Prostate gland (tissue), 2 donors: ENCODE data around the gene TGFA. TPM values are rescaled to one million over a fixed set of nuclear protein-coding genes. Genes with fewer than 3 reads are reported as not detected.

Experiments
- DNase-seq: peaks from one replicate; pipeline ENCODE4 v3.0.0-alpha.2; 2019; ENCODE audit warnings: low spot score
- H3K27ac ChIP-seq, 2 donors: fragments of 200-600 bp; sonication (generic); 2 replicates each; pipeline ENCODE4 v1.5.1; 2017 to 2019
- H3K27me3 ChIP-seq: fragments of 200-600 bp; sonication (generic); replicated peaks from 2 replicates; pipeline ENCODE4 v1.5.1; 2019; ENCODE audit not compliant: insufficient read depth
- H3K36me3 ChIP-seq, 2 donors: fragments of 200-600 bp; sonication (generic); 1 replicate in 1 of 2; 2 replicates in 1 of 2; pipeline versions ENCODE4 v1.5.1 to v1.8.1; 2017 to 2019
- H3K4me1 ChIP-seq: fragments of 200-600 bp; sonication (generic); replicated peaks from 2 replicates; pipeline ENCODE4 v1.5.1; 2019
- H3K4me3 ChIP-seq, 2 donors: fragments of 200-600 bp; sonication (generic); 2 replicates each; pipeline ENCODE4 v1.5.1; 2017 to 2019
- H3K9me3 ChIP-seq: fragments of 200-600 bp; sonication (generic); 2 replicates; pipeline ENCODE4 v1.5.1; 2017
- CTCF ChIP-seq, 4 experiments: fragments of 200-600 bp in 2 of 4; fragments of 450-650 bp in 2 of 4; sonication (generic) in 2 of 4; IDR thresholded peaks; 1 replicate in 3 of 4; 2 replicates in 1 of 4; pipeline ENCODE4 v1.5.1; 2016 to 2019; ENCODE audit warnings: antibody characterized with exemption in 4 of 4, mild to moderate bottlenecking in 2 of 4, moderate library complexity in 2 of 4
- POLR2A ChIP-seq: fragments of 450-650 bp; IDR thresholded peaks from one replicate; pipeline ENCODE4 v1.6.1; 2016; ENCODE audit warnings: antibody characterized with exemption, mild to moderate bottlenecking
- POLR2AphosphoS5 ChIP-seq: sonication (generic); formaldehyde crosslinking; IDR thresholded peaks from one replicate; pipeline ENCODE4 v1.6.1; 2017; ENCODE audit warnings: antibody characterized with exemption
- WGBS: methylation state at CpG from one replicate; pipeline ENCODE4 v1.1.5; 2018; 5-methylcytosine and 5-hydroxymethylcytosine counted together
- intact Hi-C: fragments of 100-400 bp; cut with DNase I; formaldehyde crosslinking; loops from one replicate; pipeline ENCODE4 v1.14.2; 2022
- total RNA-seq, 2 donors: library from RNA; depleted of rRNA; stranded (reverse); fragments of >200 nt; gene quantifications; one replicate each; pipeline ENCODE4 v1.1.0, GENCODE V29; 2016

Gene TGFA
- total RNA-seq, 2 donors from 2014 or later: 3.7 to 9.2 TPM

GRCh38 chr2:70570041-70570661 is 16.5 kb upstream of the TGFA start:
- TF ChIP-seq CTCF (IDR thresholded peaks at IDR 0.05) (no peak), POLR2AphosphoS5 (peak; percentile 86)
- no peaks in the 10 kb centered on the region for H3K36me3 ChIP-seq
- H3K4me1 ChIP-seq: no peaks in the 10 kb centered on the region
- 44% methylated on average over 7 of the region's 7 CpGs for WGBS
- intact Hi-C loops: no loop called here
- no peaks in the 10 kb centered on the region for H3K9me3 ChIP-seq
- no peak overlapping the region for H3K4me3 ChIP-seq
- no peaks in the 10 kb centered on the region for H3K27me3 ChIP-seq
- peak overlapping the region in 1 of 2 donors; percentile 52 for H3K27ac ChIP-seq
- peak; percentile 79 for DNase-seq

- H3K27me3 ChIP-seq: no peaks in the 10 kb centered on the region
- H3K27ac ChIP-seq: peak overlapping the region in 1 of 2 donors; percentile 11
- H3K4me3 ChIP-seq: no peak overlapping the region
- no peak for TF ChIP-seq POLR2A
- TF ChIP-seq POLR2AphosphoS5: no peak
- TF ChIP-seq CTCF (IDR thresholded peaks at IDR 0.05): no peak
- DNase-seq: no peak
- H3K4me1 ChIP-seq: no peaks in the 10 kb centered on the region
- no peaks in the 10 kb centered on the region for H3K36me3 ChIP-seq
- no peaks in the 10 kb centered on the region for H3K9me3 ChIP-seq
- 87% methylated on average over 6 of the region's 6 CpGs for WGBS
- intact Hi-C loops: no loop called here
These were observed 15.9 kb upstream of the TGFA start for GRCh38 chr2:70569559-70569958.

- WGBS: 94% methylated on average over 2 of the region's 2 CpGs
- no peak for DNase-seq
- intact Hi-C loops: no loop called here
- H3K27ac ChIP-seq: no peak overlapping the region
- no peak overlapping the region for H3K4me3 ChIP-seq
- no peaks in the 10 kb centered on the region for H3K27me3 ChIP-seq
- no peaks in the 10 kb centered on the region for H3K4me1 ChIP-seq
- TF ChIP-seq CTCF (IDR thresholded peaks at IDR 0.05) (no peak), POLR2A (no peak), POLR2AphosphoS5 (no peak)
- H3K36me3 ChIP-seq: no peaks in the 10 kb centered on the region
- no peaks in the 10 kb centered on the region for H3K9me3 ChIP-seq
These were observed 13.3 kb upstream of the TGFA start for GRCh38 chr2:70566906-70567305.

- no peak for DNase-seq
- no peaks in the 10 kb centered on the region for H3K36me3 ChIP-seq
- 95% methylated on average over 3 of the region's 3 CpGs for WGBS
- H3K27me3 ChIP-seq: no peaks in the 10 kb centered on the region
- no peaks in the 10 kb centered on the region for H3K4me1 ChIP-seq
- intact Hi-C loops: no loop called here
- no peak overlapping the region for H3K27ac ChIP-seq
- H3K9me3 ChIP-seq: no peaks in the 10 kb centered on the region
- H3K4me3 ChIP-seq: no peak overlapping the region
- TF ChIP-seq CTCF (IDR thresholded peaks at IDR 0.05) (no peak), POLR2AphosphoS5 (no peak), POLR2A (no peak)
These were observed 12.8 kb upstream of the TGFA start for GRCh38 chr2:70566464-70566863.

GRCh38 chr2:70565039-70565731 is 11.6 kb upstream of the TGFA start:
- DNase-seq: no peak

More at GRCh38 chr2:70565039-70565731, 11.6 kb upstream of the TGFA start:
- Histone ChIP-seq H3K27ac (no peak overlapping the region), H3K36me3 (no peaks in the 10 kb centered on the region), H3K4me3 (no peak overlapping the region), H3K9me3 (no peaks in the 10 kb centered on the region), H3K4me1 (no peaks in the 10 kb centered on the region), H3K27me3 (no peaks in the 10 kb centered on the region)
- intact Hi-C loops: no loop called here
- no peak for TF ChIP-seq CTCF (IDR thresholded peaks at IDR 0.05)
- no peak for TF ChIP-seq POLR2A
- no peak for TF ChIP-seq POLR2AphosphoS5
- 64% methylated on average over 9 of the region's 9 CpGs for WGBS
